NAMALWA (cell line): ENCODE measurements around the gene CPT2.

Experiments used
- DNase-seq: peaks from one replicate; pipeline ENCODE4 v3.0.0-alpha.2; 2015; ENCODE audit warnings: low spot score

The CPT2 gene

DNA sequence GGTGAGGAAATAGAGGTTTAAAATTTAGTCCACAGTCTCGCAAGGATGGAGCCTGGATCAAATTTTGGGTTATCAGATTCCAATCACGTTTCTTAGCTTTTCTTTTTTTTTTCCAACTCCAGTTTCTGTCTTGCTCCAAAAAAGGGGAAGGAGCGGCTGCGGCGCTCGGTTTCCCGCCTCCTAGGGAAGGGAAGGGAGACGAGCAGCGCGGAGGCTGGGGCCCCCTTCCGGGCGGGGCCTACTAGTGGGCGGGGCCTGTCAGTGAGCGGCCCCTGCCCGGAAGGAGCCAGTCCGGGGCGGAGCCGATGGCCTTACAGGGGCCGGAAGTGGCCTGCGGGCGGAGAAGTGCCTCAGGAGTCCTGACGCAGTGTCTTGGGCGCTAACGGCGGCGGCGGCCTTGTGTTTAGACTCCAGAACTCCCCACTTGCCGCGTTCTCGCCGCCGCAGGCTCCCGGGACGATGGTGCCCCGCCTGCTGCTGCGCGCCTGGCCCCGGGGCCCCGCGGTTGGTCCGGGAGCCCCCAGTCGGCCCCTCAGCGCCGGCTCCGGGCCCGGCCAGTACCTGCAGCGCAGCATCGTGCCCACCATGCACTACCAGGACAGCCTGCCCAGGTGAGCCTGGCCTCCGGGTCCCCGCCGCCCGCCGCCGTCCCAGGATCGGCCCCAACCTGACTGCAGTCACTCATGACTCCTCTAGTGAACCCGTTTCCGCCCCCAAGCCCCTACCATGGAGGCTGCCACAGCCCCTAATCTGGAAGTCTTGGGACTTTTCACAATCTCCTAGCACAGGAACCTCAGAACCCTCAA, at the start of gene CPT2:
Gene CPT2 (plus strand): TSS at position 340 of the 806 bp plus-strand sequence. CDS start 120 bp downstream, at position 460.
- DNase-seq = peak; percentile 92

DNA sequence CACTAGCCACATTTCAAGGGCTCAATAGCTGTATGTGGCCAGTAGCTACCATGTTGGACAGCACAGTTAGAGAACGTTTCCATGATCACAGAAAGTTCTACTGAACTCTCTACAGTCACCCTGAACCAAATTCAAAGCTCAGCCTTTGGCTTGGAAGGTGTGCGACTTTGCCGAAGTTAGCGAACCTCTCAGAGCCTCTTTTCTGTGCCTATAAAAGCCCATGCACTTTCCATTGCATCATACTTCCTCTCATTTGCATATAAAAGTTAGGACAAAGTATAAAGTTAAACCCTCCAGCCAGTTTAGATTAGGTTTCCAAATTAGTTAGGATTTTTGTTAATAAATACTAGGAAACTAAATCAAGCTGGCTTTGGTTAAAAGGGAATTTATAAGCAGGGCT, 49.5 kb upstream of the CPT2 start:
- DNase-seq = peak; percentile 29

DNA sequence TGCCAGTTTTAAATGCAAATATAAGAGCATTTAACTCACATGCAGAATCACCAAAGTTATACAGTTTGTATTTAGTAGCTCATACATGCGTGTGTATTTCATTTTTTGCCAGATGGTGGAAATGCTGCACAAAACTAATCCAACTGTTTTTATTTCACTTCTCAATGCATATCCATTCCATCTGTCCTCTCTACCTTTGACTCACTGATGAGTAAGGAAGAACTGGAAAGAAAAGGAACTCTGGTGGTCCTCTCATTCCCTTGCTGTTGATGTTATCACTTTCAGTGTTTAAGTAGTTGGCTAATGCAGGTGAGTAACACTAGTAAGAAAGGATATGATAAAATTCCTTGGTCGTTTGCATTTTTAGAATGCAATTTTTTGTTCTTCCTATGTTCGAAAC, 48.5 kb upstream of the CPT2 start:
- no peak for DNase-seq

DNA sequence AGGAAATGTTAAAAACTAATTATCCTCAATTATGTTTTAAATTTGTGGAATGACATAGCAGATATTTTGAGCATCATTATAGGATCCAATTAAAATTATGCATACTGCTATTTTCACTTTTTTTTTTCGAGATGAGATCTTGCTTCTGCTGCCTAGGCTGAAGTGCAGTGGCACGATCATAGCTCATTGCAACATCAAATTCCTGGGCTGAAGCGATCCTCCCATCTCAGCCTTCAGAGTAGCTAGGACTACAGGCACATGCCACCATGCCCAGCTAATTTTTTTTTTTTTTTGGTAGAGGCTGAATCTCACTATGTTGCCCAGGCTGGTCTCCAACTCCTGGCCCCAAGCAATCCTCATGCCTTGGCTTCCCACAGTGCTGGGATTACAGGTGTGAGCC, 42.9 kb upstream of the CPT2 start:
- DNase-seq = no peak

DNA sequence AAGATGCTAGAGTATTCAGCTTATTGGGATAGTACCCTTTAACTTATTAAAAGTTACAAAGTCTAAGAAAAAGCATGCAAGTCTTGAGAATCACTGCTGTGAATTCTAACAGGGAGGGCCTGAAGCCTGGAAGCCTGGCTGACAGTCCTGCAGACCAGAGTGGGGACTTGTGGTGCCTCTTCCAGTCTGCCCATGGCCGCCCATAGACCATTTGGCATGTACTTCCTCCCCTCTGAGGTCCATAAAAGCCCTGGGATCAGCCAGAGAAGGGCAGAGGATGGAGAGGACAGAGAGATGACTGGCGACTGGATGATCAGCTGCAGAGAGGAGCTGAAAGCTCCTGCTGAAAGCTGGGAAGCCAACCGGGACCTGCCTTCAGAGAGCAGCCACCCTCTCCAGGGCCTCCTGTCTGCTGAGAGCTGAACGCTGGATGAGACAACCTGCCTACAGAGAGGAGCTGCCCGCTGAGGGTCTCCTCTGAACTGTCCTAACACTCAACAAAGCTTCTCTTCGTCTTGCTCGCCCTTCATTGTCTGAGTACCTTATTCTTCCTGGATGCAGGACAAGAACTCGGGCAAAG, 41.7 kb upstream of the CPT2 start:
- no peak for DNase-seq

DNA sequence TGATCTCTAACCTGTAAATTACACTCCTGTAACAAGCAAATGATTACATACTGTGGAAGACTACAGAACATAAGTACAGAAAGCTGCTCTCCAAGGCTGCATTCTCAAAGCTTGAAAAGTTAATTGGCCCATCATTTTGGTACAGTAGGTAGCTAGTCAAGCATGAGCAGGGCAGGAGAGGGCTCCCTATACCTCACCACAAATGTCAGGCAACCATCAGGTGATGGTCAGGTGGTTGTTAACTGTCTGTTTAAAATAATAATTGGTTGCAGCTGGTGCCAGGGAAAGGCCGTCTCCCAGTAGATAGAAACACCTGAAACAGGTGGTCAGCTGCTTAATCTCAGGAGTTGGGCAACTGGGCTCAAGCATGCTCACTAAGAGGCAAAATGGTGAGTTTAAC, 41.1 kb upstream of the CPT2 start:
- DNase-seq = no peak

DNA sequence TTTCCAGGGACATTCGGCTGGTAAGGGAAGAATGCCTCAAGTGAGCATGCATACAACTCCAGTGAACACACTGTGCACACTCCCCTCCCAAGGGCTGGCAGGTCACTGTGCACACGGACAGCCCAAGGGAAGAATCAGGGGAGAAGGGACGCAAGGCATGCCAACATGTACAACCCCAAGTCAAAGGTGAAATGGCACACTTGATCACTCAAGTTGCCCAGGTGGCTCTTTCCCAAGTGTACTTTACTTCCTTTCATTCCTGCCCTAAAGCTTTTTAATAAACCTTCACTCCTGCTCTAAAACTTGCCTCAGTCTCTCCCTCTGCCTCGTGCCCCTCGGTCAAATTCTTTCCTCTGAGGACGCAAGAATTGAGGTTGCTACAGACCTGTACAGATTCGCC, 40.7 kb upstream of the CPT2 start:
- no peak for DNase-seq

DNA sequence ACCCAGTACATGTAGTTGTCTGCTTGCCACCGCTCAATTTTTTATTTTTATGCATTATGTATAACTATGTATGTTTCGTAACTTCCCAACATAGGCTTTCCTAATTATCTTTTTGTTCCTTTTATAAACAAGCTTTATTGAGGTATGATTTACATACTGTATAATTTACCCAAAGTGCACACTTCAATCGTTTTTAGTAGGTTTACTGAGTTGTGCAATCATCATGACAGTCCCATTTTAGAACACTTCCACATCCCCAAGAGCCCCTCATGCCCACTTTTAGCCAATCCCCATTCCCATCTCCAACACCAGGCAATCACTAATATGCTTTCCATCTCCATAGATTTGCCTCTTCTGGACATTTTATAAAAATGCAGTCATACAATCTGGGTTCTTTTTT, 39.8 kb upstream of the CPT2 start:
- DNase-seq = no peak

DNA sequence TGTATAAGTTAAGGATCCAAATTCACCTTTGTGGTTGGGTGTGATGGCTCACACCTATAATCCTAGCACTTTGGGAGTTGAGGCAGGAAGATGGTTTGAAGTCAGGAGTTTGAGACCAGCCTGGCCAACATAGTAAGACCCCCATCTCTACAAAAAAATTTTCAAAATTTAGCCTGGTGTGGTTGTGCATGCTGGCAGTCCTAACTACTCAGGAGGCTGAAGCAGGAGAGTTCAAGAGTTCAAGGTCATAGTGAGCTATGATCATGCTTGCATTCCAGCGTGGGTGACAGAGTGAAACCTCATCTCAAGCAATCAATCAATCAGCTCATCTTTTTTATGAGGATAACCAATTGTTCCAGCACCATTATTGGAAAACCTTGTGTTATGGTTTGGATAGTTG, 37.7 kb upstream of the CPT2 start:
- no peak for DNase-seq

DNA sequence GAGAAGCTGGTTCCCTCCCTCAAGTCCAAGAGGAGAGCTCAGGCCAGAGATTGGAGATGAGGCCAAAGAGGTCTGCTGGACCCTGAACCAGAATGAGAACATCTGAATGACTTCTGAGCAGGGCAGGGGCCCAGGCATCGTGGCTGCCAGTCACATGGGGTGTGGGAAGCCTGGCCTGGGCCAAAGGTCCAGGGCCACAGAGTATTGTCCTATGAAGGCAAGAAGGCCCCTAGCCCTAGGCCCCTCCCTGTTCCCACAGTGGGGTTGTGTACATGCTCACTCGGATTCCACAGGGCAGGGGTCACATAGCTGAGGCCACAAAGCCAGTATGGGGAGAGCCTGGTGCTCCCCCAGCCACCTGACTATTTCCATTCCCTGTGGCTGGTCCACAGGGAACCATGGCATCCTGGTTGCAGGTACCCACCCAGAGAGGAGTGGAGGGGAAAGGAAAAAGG, 35.7 kb upstream of the CPT2 start:
- no peak for DNase-seq

DNA sequence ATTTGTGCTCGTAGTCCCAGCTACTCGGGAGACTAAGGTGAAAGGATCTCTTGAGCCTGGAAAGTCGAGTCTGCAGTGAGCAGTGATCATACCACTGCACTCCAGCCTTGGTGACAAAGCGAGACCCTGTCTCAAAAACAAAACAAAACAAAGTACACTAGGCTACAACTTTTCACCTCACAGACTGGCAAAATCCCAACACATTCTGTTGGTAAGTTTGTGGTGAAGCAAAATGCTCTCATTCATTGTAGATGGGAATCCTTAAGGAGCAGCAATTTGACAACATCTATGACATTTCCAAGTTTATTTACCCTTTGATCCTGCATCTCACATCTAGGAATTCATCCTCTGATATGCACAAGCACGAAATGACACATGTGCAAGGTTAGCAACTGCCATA, 34.0 kb upstream of the CPT2 start:
- DNase-seq = no peak

DNA sequence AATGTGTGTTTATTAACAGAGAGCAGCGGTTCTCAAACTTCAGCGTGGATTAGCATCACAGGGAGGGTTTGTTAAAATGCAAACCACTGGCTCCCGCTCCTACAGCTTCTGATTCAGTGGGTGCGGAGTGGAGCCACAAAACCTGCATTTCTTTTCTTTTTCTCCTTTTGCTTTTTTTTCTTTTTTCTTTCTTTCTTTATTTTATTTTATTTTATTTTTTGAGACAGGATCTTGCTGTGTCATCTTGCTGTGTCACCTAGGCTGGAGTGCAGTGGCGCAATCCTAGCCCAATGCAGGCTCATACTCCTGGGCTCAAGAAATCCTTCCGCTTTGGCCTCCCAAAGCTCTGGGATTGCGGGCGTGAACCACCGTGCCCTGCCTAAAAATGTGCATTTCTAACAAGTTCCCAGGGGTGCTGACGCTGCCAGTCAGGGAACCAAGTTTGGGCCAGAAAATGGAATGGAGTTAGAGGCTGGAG, 33.3 kb upstream of the CPT2 start:
- DNase-seq = no peak

DNA sequence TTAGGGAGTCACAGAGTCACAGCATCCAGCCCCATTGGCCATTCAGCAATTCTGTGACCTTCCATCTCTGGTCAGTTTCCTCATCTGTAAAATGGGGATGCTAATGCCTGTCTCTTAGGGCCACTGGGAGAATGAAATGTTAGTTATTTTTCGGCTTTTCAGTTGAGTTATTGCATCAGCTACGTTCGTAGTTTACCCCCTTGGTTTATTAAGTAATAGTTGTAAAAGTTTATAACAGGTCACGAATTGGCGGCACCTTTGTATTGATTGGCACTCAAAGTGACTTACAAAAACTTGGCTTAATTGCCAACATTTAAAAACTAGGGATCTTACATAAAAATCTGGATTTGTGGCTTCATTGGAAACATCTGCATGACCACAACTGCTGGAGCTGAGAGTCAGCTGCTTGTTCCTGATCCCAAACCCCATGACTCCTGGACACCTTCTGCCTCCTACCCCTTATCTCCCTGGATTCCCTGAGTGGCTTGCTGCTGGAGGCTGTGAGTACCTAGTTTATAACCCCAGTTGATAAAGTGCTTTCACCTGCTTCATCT, 31.1 kb upstream of the CPT2 start:
- DNase-seq = no peak

DNA sequence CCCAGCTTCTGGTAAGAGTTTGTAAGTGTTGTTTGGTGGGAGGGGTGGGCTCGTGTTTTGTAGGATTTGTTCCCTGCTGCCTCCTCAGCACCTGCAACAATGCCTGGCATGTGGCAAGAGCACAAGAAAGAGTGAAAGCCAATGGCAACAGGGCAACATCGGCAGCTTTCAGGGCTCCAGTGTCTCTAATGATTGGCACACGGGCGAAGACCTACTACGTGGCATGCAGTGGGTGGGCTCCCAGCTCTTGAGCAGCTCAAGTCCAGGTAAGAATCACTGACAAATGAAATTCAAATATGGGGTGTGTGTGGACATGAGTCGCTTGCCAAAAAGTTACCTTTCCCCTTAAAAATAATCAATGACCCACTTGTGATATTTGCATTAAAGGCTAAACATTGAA, 30.3 kb upstream of the CPT2 start:
- DNase-seq = no peak

DNA sequence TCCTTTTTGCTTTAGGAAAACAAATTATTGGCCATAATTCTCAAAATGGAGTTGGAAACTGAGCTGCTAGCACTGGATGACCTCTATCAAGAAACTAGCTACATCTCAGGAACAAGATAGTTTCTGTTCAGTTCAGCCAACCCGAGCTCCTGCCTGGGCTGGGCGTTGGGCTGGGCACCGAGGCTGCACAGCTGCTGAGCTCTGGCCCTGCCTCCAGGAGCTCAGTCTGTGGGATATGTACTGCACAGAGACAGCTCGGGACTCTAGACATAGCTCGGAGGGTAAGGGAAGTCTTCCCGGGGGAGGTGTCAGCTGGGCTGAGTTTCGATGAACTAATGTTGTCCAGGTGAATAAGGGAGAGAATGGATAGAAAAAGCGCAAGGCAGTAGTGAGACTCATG, 29.7 kb upstream of the CPT2 start:
- DNase-seq = no peak

DNA sequence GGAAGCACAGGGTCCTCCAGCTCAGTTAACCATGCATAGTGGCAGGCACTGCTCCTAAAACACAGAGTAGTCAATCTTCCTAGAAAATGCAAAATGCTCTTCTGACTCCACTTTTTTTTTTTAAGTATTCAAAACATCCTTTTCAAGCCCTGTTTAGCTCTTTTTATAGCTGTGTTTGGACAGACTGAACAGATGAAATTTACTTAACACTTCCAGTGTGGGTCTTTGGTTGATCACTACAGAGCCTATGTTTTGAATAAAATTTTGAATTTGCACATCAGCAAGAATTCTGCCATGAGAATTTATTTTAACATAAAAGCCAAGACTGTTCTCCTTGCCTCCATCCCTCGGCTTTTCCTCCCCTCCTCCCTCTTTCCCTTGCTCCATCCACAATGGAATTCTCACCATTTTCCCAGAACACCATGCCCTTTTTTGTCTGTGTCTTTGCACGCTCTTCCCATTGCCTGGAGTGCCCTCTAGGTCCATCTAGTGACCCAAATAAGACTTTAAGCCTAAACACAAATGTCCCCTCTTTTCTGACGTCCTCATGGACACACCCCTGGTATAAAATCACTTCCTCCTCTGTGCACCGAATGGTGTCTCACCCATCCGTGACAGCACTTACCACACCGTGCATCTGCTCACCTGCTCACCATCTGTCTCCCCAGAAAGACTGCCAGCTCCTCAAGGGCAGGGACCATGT, 24.0 kb upstream of the CPT2 start:
- peak; percentile 74 for DNase-seq

DNA sequence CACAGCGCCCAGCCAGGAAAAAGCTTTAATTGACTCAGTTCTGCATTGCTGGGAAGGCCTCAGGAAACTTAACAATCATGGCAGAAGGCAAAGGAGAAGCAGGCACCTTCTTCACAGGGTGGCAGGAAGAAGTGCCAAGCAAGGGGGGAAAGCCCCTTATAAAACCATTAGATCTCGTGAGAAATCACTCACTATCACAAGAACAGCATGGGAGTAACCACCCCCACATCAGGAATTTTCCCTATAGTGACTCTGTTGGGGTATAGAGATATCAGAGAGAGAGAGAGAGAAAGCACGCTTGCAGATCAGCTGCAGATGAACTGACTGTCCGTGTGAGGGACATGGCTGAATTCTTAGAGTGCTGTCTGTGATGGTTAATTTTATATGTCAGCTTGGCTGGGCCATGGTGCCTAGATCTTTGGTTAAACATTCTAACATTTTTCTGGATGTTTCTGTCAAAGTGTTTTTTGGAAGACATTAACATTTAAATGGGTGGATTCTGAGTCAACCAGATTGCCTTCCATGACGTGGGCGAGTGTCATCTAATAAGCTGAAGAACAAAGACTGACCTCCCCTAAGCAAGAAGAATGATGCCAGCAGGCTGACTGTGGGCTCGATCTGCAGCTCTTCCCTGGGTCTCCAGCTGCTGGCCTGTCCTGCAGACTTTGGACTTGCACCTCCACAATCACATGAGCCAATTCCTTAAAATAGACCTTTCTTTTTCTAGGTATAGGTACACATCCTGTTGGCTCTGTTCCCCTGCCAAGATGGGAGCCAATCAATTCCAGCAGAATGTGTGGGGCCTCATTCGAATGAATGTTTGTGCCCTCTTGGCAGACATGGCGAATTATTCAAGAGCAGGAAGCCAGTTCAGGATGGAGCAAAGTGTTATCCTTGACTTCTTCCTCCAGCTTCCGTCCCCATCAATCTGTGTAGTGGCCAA, 21.4 kb upstream of the CPT2 start:
- DNase-seq = no peak

DNA sequence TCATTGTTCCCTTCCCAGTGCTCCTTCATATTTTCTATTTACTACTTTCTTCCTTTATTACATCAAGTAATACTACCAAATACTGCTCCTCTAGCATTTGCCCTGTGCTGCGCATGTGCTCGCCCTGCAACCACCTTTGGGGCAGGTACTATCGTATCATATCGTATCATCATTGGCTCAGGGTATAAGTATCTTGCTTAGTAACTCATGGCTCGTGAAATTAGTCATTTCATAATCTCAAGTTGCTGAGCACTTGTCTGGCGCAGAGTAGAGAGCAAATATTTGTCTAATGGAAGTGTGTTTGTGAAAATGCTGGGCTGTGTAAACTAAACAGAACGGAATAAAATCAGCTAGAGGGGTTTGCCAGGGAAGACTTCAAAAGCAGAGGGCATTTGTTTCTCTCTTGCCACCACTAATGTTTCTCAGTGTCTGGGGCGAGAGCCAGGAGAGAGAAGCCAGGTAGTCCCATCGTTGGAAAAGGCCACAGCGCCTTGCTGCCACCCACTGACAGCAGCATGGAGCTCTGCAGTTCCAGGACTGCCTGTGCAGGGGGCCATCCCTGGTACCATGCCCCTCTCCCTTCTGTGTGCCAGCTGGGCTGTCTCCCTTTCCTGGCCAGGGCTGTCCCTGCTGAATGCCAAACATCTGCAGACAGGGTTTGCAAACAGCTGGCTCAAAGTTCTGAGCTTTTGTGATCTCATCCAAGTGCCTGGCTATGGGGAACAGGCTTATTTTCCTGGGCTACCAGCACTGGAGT, 20.0 kb upstream of the CPT2 start:
- DNase-seq = no peak

DNA sequence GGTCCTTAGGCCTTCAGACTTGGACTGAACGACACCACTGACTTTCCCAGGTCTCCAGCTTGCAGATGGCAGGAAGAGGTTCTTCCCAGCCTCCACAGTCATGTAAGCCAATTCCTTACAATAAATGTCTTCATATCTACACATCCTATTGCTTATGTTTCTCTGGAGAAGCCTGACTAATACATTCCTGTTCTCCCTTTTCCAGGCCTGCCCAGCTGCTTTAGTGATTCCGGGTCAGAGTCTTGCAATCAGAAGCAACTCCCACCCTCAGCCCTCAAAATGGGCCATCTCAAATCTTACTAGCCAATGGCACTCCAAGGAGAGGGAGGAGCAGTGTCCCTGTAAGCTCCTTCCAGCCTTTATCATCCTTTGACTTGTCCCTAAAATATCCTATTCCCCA, 16.4 kb upstream of the CPT2 start:
- no peak for DNase-seq

DNA sequence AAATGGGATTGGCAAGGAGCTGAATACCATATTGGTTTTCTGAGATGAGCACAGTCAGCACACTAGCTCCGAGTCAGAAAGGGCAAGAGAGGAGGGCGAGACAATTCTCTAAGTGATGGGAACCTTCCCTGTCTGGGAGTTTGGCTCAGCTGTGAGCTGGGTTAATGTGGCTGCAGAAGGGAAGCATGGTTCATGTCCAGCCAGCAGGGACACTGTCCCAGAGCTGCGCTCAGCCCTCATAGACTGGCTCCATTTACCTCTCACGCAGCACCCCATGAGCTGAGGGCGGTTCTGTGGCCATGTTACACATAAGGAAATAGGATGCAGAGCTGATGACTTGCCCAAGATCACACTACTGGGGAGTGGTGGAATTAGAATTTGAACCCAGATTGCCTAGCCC, 15.7 kb upstream of the CPT2 start:
- no peak for DNase-seq

DNA sequence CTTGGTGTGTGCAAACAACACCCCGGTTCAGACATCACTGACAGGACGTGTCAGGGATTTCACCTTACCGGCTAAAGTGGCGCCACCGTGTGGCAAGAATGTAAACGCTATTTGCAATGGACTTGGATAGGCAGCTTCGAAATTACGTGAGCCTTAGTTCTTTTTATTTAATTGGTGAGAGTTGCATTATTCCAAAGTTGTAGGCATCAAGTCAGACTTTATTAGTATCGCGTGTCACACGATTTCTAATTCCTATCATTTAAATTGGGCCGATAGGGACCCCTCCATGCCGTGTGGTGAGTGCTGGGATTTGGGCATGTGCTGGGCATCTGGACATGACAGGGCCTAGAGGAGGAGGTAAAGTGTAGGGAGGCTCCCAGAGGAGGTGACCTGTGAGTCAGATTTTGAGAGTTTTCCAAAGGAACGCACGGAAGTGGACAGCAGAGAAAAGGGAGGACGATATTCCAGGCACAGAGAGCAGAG, 14.5 kb upstream of the CPT2 start:
- DNase-seq = peak; percentile 87
